Keratinocyte (primary cell): ENCODE results near the gene CPNE7. TPM values are rescaled to one million over a fixed set of nuclear protein-coding genes. Genes with fewer than 3 reads are reported as not detected.

Experiments
- DNase-seq: peaks from one replicate; pipeline ENCODE4 v3.0.0-alpha.2; 2011; ENCODE audit warnings: low read depth, missing footprints, low spot score
- FAIRE-seq: peaks from 2 replicates; lab custom pipeline; 2011; peaks lifted over from hg19 to GRCh38; lab: Jason Lieb, UNC
- H2AFZ ChIP-seq: 2 replicates; pipeline ENCODE4 v1.6.0; 2012; ENCODE audit warnings: low read length, control low read depth, inconsistent platforms; ENCODE audit not compliant: control insufficient read depth
- H3K27ac ChIP-seq: 2 replicates; pipeline ENCODE4 v1.5.1; 2011; ENCODE audit warnings: low read length; ENCODE audit not compliant: control insufficient read depth, insufficient read depth
- H3K27me3 ChIP-seq: 3 replicates; pipeline ENCODE4 v1.6.0; 2011; ENCODE audit warnings: low read length; ENCODE audit not compliant: control insufficient read depth, insufficient read depth; ENCODE audit errors: extremely low read depth
- H3K36me3 ChIP-seq, 2 experiments: 2 replicates in 1 of 2; 3 replicates in 1 of 2; pipeline ENCODE4 v1.5.1; 2011; ENCODE audit warnings: low read length in 2 of 2, mild to moderate bottlenecking in 1 of 2; ENCODE audit not compliant: control insufficient read depth in 2 of 2, insufficient read depth in 2 of 2; ENCODE audit errors: extremely low read depth in 1 of 2
- H3K4me1 ChIP-seq: 3 replicates; pipeline ENCODE4 v1.5.1; 2011; ENCODE audit warnings: low read length; ENCODE audit not compliant: control insufficient read depth, insufficient read depth; ENCODE audit errors: extremely low read depth
- H3K4me2 ChIP-seq: 3 replicates; pipeline ENCODE4 v1.6.0; 2011; ENCODE audit warnings: low read depth, low read length; ENCODE audit not compliant: control insufficient read depth, insufficient read depth; ENCODE audit errors: extremely low read depth
- H3K4me3 ChIP-seq, 3 experiments: fragments of 200-600 bp in 1 of 3; sonication (generic) in 1 of 3; 2 replicates in 2 of 3; 3 replicates in 1 of 3; pipeline ENCODE4 v1.5.1; 2011 to 2016; ENCODE audit warnings: low read length in 3 of 3, mild to moderate bottlenecking in 3 of 3, control low read depth in 2 of 3, inconsistent platforms in 1 of 3, low read depth in 1 of 3, mixed read lengths in 1 of 3, mixed run types in 1 of 3, moderate library complexity in 1 of 3; ENCODE audit not compliant: control insufficient read depth in 2 of 3, insufficient read depth in 2 of 3; ENCODE audit errors: extremely low read depth in 1 of 3
- H3K79me2 ChIP-seq: 2 replicates; pipeline ENCODE4 v1.6.0; 2012; ENCODE audit warnings: low read length; ENCODE audit not compliant: control insufficient read depth, insufficient read depth
- H3K9ac ChIP-seq: 3 replicates; pipeline ENCODE4 v1.6.0; 2011; ENCODE audit warnings: low read length; ENCODE audit not compliant: control insufficient read depth, insufficient read depth; ENCODE audit errors: extremely low read depth
- H3K9me1 ChIP-seq: 3 replicates; pipeline ENCODE4 v1.6.0; 2011; ENCODE audit warnings: low read length; ENCODE audit not compliant: control insufficient read depth, insufficient read depth; ENCODE audit errors: extremely low read depth
- H3K9me3 ChIP-seq: 2 replicates; pipeline ENCODE4 v1.5.1; 2012; ENCODE audit warnings: low read depth, low read length; ENCODE audit not compliant: control insufficient read depth
- H4K20me1 ChIP-seq: 3 replicates; pipeline ENCODE4 v1.6.0; 2011; ENCODE audit warnings: low read length; ENCODE audit not compliant: control insufficient read depth, insufficient read depth; ENCODE audit errors: extremely low read depth
- EZH2 ChIP-seq: IDR thresholded peaks from one replicate; pipeline ENCODE4 v1.6.1; 2012; ENCODE audit warnings: inconsistent platforms, mild to moderate bottlenecking, low read length, moderate library complexity
- dilution Hi-C: fragments of 300-500 bp; cut with MboI; formaldehyde crosslinking; loops from one replicate; pipeline ENCODE4 v1.7.0; 2020; ENCODE audit warnings: low sequenced_read_pairs; ENCODE audit not compliant: extremely low pct_ligation_motif_present
- polyA plus RNA-seq, 5 experiments: library from polyadenylated mRNA; depleted of rRNA in 3 of 5; stranded (reverse) in 3 of 5; stranded (forward) in 1 of 5; unstranded in 1 of 5; fragments of >200 nt; gene quantifications; 1 replicate in 1 of 5; 2 replicates in 3 of 5; 3 replicates in 1 of 5; pipeline versions ENCODE4 v1.2.1 to v1.2.3, GENCODE V29; 2011 to 2012; ENCODE audit warnings: missing spikeins in 2 of 5, low read depth in 1 of 5, low replicate concordance in 1 of 5
- TF ChIP-seq, protein P1 (sequence below), 3 experiments: IDR thresholded peaks in 1 of 3; conservative IDR thresholded peaks in 1 of 3; optimal IDR thresholded peaks in 1 of 3; 2 replicates in 2 of 3; 3 replicates in 1 of 3; pipeline versions ENCODE3 to v1.5.1; 2011; ENCODE audit warnings: low read length in 3 of 3, mild to moderate bottlenecking in 3 of 3, moderate library complexity in 2 of 3, control low read depth in 1 of 3, inconsistent platforms in 1 of 3; ENCODE audit not compliant: insufficient read depth in 2 of 3; ENCODE audit errors: extremely low read depth in 1 of 3

The CPNE7 gene
- polyA plus RNA-seq, 1 donor (not counting 4 experiments of a cell fraction or from before 2014, with no cell fraction given) = 9.1 TPM

DNA sequence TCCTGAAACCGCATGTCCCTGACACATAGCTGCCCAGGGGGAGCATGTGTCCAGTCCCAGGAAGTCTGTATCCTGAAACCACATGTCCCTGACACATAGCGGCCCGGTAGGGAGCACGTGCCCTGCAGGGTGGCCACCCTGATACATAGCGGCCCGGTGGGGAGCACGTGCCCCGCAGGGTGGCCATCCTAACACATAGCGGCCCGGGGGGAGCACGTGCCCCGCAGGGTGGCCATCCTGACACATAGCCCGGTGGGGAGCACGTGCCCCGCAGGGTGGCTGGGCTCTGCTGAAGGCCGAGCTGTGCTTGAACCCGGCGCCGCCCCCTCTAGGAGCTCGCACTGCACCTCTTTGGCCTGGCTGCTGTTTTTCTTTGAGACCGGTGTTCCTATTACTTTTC, 33.8 kb upstream of the CPNE7 start:
- Histone ChIP-seq H3K9ac (no peak overlapping the region), H3K27ac (no peak overlapping the region), H3K27me3 (no peaks in the 10 kb centered on the region), H3K9me3 (no peaks in the 10 kb centered on the region), H3K79me2 (peaks cover 5% of the 10 kb centered on the region), H2AFZ (no peak overlapping the region), H3K9me1 (no peaks in the 10 kb centered on the region), H3K4me1 (no peaks in the 10 kb centered on the region), H3K36me3 (peaks cover 23 to 34% of the 10 kb centered on the region in 2 experiments), H3K4me3 (no peak overlapping the region), H4K20me1 (no peaks in the 10 kb centered on the region), H3K4me2 (no peak overlapping the region)
- dilution Hi-C loops = no loop called here
- TF ChIP-seq, protein P1, sequence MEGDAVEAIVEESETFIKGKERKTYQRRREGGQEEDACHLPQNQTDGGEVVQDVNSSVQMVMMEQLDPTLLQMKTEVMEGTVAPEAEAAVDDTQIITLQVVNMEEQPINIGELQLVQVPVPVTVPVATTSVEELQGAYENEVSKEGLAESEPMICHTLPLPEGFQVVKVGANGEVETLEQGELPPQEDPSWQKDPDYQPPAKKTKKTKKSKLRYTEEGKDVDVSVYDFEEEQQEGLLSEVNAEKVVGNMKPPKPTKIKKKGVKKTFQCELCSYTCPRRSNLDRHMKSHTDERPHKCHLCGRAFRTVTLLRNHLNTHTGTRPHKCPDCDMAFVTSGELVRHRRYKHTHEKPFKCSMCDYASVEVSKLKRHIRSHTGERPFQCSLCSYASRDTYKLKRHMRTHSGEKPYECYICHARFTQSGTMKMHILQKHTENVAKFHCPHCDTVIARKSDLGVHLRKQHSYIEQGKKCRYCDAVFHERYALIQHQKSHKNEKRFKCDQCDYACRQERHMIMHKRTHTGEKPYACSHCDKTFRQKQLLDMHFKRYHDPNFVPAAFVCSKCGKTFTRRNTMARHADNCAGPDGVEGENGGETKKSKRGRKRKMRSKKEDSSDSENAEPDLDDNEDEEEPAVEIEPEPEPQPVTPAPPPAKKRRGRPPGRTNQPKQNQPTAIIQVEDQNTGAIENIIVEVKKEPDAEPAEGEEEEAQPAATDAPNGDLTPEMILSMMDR (optimal IDR thresholded peaks at IDR 0.05 in 1 of 3, IDR thresholded peaks at IDR 0.05 in 1 of 3, conservative IDR thresholded peaks at IDR 0.05 in 1 of 3; ENCODE audit: extremely low read depth in 1 of 3, insufficient read depth in 2 of 3, low read length in 3 of 3) = no peak
- FAIRE-seq (no peak), DNase-seq (no peak)

DNA sequence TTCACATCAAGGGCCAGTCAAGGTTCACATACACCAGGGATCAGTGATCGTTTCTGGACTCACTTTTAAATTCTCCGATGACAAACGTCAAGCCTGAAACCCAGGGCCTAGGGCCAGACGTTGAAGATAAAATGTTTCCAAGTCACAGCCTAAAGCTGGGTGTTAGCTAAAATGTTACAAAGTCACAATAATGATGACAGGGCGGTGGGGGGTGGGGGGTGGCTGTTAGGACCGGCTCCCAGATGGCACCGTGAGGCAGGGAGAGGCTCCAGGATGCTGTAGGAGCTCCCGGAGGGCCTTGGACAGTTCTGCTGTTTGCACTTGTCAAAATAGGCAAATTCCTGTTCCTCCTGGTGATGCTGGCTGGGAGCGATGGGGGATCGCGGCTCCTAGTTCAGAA, 31.4 kb upstream of the CPNE7 start:
- TF ChIP-seq EZH2 = no peak
- TF ChIP-seq, protein P1 (optimal IDR thresholded peaks at IDR 0.05 in 1 of 3, IDR thresholded peaks at IDR 0.05 in 1 of 3, conservative IDR thresholded peaks at IDR 0.05 in 1 of 3; ENCODE audit: extremely low read depth in 1 of 3, insufficient read depth in 2 of 3, low read length in 3 of 3) = no peak
- Histone ChIP-seq H3K36me3 (peaks cover 20 to 31% of the 10 kb centered on the region in 2 experiments), H2AFZ (no peak overlapping the region), H3K4me3 (no peak overlapping the region), H3K9ac (no peak overlapping the region), H3K27ac (no peak overlapping the region), H3K9me1 (no peaks in the 10 kb centered on the region), H3K4me2 (no peak overlapping the region), H3K27me3 (no peaks in the 10 kb centered on the region), H3K79me2 (no peaks in the 10 kb centered on the region), H3K4me1 (no peaks in the 10 kb centered on the region), H3K9me3 (no peaks in the 10 kb centered on the region), H4K20me1 (no peaks in the 10 kb centered on the region)
- DNase-seq = no peak
- FAIRE-seq = no peak
- dilution Hi-C loops = no loop called here
